Tibial nerve (tissue), 4 donors: ENCODE data around the gene SLC34A1. TPM values are rescaled to one million over a fixed set of nuclear protein-coding genes. Genes with fewer than 3 reads are reported as not detected.
"Not testable (repeated sequence)": the region's sequence is repeated elsewhere in the genome, so short reads cannot be mapped to it uniquely, and the experiment has no call there.

Experiments
- DNase-seq, 2 donors: peaks; one replicate each; pipeline ENCODE4 v3.0.0-alpha.2; 2019; ENCODE audit warnings: low spot score in 2 of 2
- H3K27ac ChIP-seq, 4 donors: fragments of 200-600 bp; sonication (generic) in 3 of 4; one replicate each; pipeline ENCODE4 v1.5.1; 2017 to 2019; ENCODE audit warnings: mild to moderate bottlenecking in 1 of 4
- H3K27me3 ChIP-seq, 2 donors: fragments of 200-600 bp; sonication (generic) in 1 of 2; one replicate each; pipeline versions ENCODE4 v1.5.1 to v1.6.0; 2017 to 2019
- H3K36me3 ChIP-seq, 3 donors: fragments of 200-600 bp; sonication (generic); one replicate each; pipeline ENCODE4 v1.5.1; 2018 to 2019
- H3K4me1 ChIP-seq, 4 donors: fragments of 200-600 bp; sonication (generic) in 3 of 4; one replicate each; pipeline ENCODE4 v1.5.1; 2017 to 2019
- H3K4me3 ChIP-seq, 4 donors: fragments of 200-600 bp; sonication (generic) in 3 of 4; one replicate each; pipeline ENCODE4 v1.5.1; 2017 to 2019; ENCODE audit warnings: mild to moderate bottlenecking in 1 of 4, moderate library complexity in 1 of 4
- H3K9me3 ChIP-seq, 4 donors: fragments of 200-600 bp; sonication (generic) in 3 of 4; one replicate each; pipeline ENCODE4 v1.5.1; 2017 to 2019
- CTCF ChIP-seq, 5 experiments: fragments of 200-600 bp in 3 of 5; fragments of 450-650 bp in 2 of 5; sonication (generic) in 3 of 5; IDR thresholded peaks; one replicate each; pipeline ENCODE4 v1.5.1; 2016 to 2019; ENCODE audit warnings: antibody characterized with exemption in 5 of 5, mild to moderate bottlenecking in 3 of 5, moderate library complexity in 2 of 5
- EP300 ChIP-seq, 2 donors: sonication (generic); formaldehyde crosslinking; IDR thresholded peaks; one replicate each; pipeline ENCODE4 v1.6.1; 2017; ENCODE audit warnings: antibody characterized with exemption in 2 of 2, mild to moderate bottlenecking in 1 of 2
- POLR2A ChIP-seq, 2 donors: fragments of 450-650 bp; IDR thresholded peaks; one replicate each; pipeline ENCODE4 v1.6.1; 2017; ENCODE audit warnings: antibody characterized with exemption in 2 of 2, mild to moderate bottlenecking in 2 of 2, moderate library complexity in 2 of 2
- WGBS, 2 donors: methylation state at CpG; one replicate each; pipeline ENCODE4 v1.1.5; 2018; 5-methylcytosine and 5-hydroxymethylcytosine counted together
- total RNA-seq, 4 donors: library from RNA; depleted of rRNA; stranded (reverse); fragments of >200 nt; gene quantifications; one replicate each; pipeline ENCODE4 v1.1.0, GENCODE V29; 2016

SLC34A1 gene
- total RNA-seq, 4 donors from 2014 or later: not detected

GRCh38 chr5:177358370-177358819 is 25.8 kb upstream of the SLC34A1 start:
- Histone ChIP-seq H3K36me3 (no peaks in the 10 kb centered on the region), H3K27ac (peak overlapping the region in 2 of 4 donors; percentile 22 to 47), H3K4me1 (peaks cover 0 to 33% (median 18%) of the 10 kb centered on the region in 4 donors), H3K4me3 (peak overlapping the region in 2 of 4 donors; percentile 50 to 53), H3K9me3 (no peaks in the 10 kb centered on the region), H3K27me3 (no peaks in the 10 kb centered on the region)
- DNase-seq: no peak
- TF ChIP-seq EP300 (IDR thresholded peaks at IDR 0.05) (no peak), CTCF (IDR thresholded peaks at IDR 0.05) (no peak), POLR2A (IDR thresholded peaks at IDR 0.05) (no peak)
- 48 to 49% methylated on average over 3 to 5 of the region's 5 CpGs for WGBS, 2 donors

GRCh38 chr5:177359451-177359851 is 24.8 kb upstream of the SLC34A1 start:
- Histone ChIP-seq H3K9me3 (no peaks in the 10 kb centered on the region), H3K27me3 (no peaks in the 10 kb centered on the region), H3K27ac (no peak overlapping the region), H3K4me1 (peaks cover 0 to 37% (median 26%) of the 10 kb centered on the region in 4 donors), H3K36me3 (no peaks in the 10 kb centered on the region), H3K4me3 (no peak overlapping the region)
- WGBS, 2 donors: 76 to 82% methylated on average over 6 of the region's 6 CpGs
- no peak for TF ChIP-seq EP300 (IDR thresholded peaks at IDR 0.05)
- TF ChIP-seq CTCF (IDR thresholded peaks at IDR 0.05): no peak
- no peak for TF ChIP-seq POLR2A (IDR thresholded peaks at IDR 0.05)
- DNase-seq: no peak

- TF ChIP-seq CTCF (IDR thresholded peaks at IDR 0.05) (no peak), EP300 (IDR thresholded peaks at IDR 0.05) (no peak), POLR2A (IDR thresholded peaks at IDR 0.05) (no peak)
- WGBS, 2 donors: 69 to 76% methylated on average over 3 of the region's 3 CpGs
- Histone ChIP-seq H3K27ac (no peak overlapping the region), H3K36me3 (no peaks in the 10 kb centered on the region), H3K4me3 (no peak overlapping the region), H3K27me3 (no peaks in the 10 kb centered on the region), H3K9me3 (no peaks in the 10 kb centered on the region), H3K4me1 (peaks cover 0 to 37% (median 27%) of the 10 kb centered on the region in 4 donors)
- no peak for DNase-seq
Measured at GRCh38 chr5:177359860-177360259, 24.4 kb upstream of the SLC34A1 start.

GRCh38 chr5:177360740-177361139 is 23.5 kb upstream of the SLC34A1 start:
- not testable (repeated sequence) for H3K27ac ChIP-seq, H3K27me3 ChIP-seq, H3K4me3 ChIP-seq, H3K36me3 ChIP-seq, H3K9me3 ChIP-seq, DNase-seq
- 82% methylated on average over 7 of the region's 7 CpGs for WGBS, 2 donors
- H3K4me1 ChIP-seq: peaks cover 0 to 37% (median 27%) of the 10 kb centered on the region in 4 donors

GRCh38 chr5:177361418-177362291 is 22.6 kb upstream of the SLC34A1 start:
- Histone ChIP-seq H3K27ac (no peak overlapping the region), H3K9me3 (no peaks in the 10 kb centered on the region), H3K36me3 (no peaks in the 10 kb centered on the region), H3K4me1 (peaks cover 0 to 43% (median 27%) of the 10 kb centered on the region in 4 donors), H3K4me3 (no peak overlapping the region), H3K27me3 (no peaks in the 10 kb centered on the region)
- no peak for TF ChIP-seq CTCF (IDR thresholded peaks at IDR 0.05)
- TF ChIP-seq POLR2A (IDR thresholded peaks at IDR 0.05): no peak
- TF ChIP-seq EP300 (IDR thresholded peaks at IDR 0.05): no peak
- WGBS, 2 donors: 62 to 75% methylated on average over 6 of the region's 6 CpGs
- no peak for DNase-seq
